GM12878 (cell line): ENCODE measurements around the gene SMARCAD1. TPM values are rescaled to one million over a fixed set of nuclear protein-coding genes. Genes with fewer than 3 reads are reported as not detected.

ENCODE experiments used
- ATAC-seq: fragments of 200-7000 bp; cut with Tn5 transposase; 3 replicates; pipeline ENCODE4 v1.9.1; 2020; ENCODE audit warnings: mild to moderate bottlenecking, moderate library complexity
- BruUV-seq: library from RNA; stranded (reverse); fragments of 400-500 nt; replicated peaks from 2 replicates; lab custom pipeline; 2021; lab: Mats Ljungman, UMichigan
- CTCF ChIA-PET: fragments of 300-600 bp; sonication (Branson Sonifier 250); formaldehyde crosslinking; extraction: SDS; loops from one replicate; lab custom pipeline; 2021; ENCODE audit warnings: inconsistent platforms; lab: Yijun Ruan, JAX
- POLR2A ChIA-PET: fragments of 350-600 bp; formaldehyde crosslinking; extraction: SDS; loops from one replicate; lab custom pipeline; 2021; ENCODE audit warnings: inconsistent platforms; lab: Charles Lee
- RAD21 ChIA-PET: fragments of 300-600 bp; sonication (Branson Sonifier 250); formaldehyde crosslinking; loops from one replicate; lab custom pipeline; 2023; ENCODE audit warnings: antibody characterized with exemption; ENCODE audit not compliant: unreplicated experiment; lab: Charles Lee
- SMC1A ChIA-PET: fragments of 300-600 bp; sonication (Branson Sonifier 250); formaldehyde crosslinking; loops from one replicate; lab custom pipeline; 2023; ENCODE audit not compliant: unreplicated experiment, uncharacterized antibody; lab: Charles Lee
- DNase-seq: peaks from one replicate; pipeline ENCODE4 v3.0.0-alpha.2; 2011; ENCODE audit warnings: low read depth, low spot score
- FAIRE-seq: peaks from 3 replicates; lab custom pipeline; 2011; peaks lifted over from hg19 to GRCh38; lab: Jason Lieb, UNC
- H2AFZ ChIP-seq: 2 replicates; pipeline ENCODE4 v1.6.0; 2011; ENCODE audit warnings: low read depth, low read length, control low read depth; ENCODE audit not compliant: control insufficient read depth
- H3K27ac ChIP-seq: 2 replicates; pipeline ENCODE4 v1.5.1; 2011; ENCODE audit warnings: control low read depth; ENCODE audit not compliant: control insufficient read depth, insufficient read depth
- H3K27me3 ChIP-seq, 2 experiments: replicated peaks in 1 of 2; 2 replicates each; pipeline versions ENCODE4 v1.6.0 to v1.6.1; 2011; ENCODE audit warnings: low read length in 1 of 2; ENCODE audit not compliant: control insufficient read depth in 2 of 2, insufficient read depth in 2 of 2
- H3K36me3 ChIP-seq, 2 experiments: 2 replicates each; pipeline ENCODE4 v1.5.1; 2011; ENCODE audit warnings: low read length in 1 of 2; ENCODE audit not compliant: control insufficient read depth in 2 of 2, insufficient read depth in 2 of 2
- H3K4me1 ChIP-seq: 2 replicates; pipeline ENCODE4 v1.6.1; 2011; ENCODE audit warnings: mild to moderate bottlenecking, low read length, moderate library complexity, mixed read lengths; ENCODE audit not compliant: control insufficient read depth, insufficient read depth
- H3K4me2 ChIP-seq: 2 replicates; pipeline ENCODE4 v1.6.0; 2011; ENCODE audit warnings: control low read depth; ENCODE audit not compliant: control insufficient read depth, insufficient read depth
- H3K4me3 ChIP-seq: fragments of 200-600 bp; sonication (generic); 2 replicates; pipeline ENCODE4 v1.5.1; 2016
- H3K79me2 ChIP-seq: 2 replicates; pipeline ENCODE4 v1.6.0; 2011; ENCODE audit warnings: low read length; ENCODE audit not compliant: control insufficient read depth, insufficient read depth
- H3K9ac ChIP-seq: 2 replicates; pipeline ENCODE4 v1.8.0; 2011; ENCODE audit warnings: low read length, control low read depth, mixed read lengths; ENCODE audit not compliant: control insufficient read depth, insufficient read depth
- H3K9me3 ChIP-seq: replicated peaks from 3 replicates; pipeline ENCODE4 v1.5.1; 2011; ENCODE audit warnings: mild to moderate bottlenecking, low read length; ENCODE audit not compliant: control insufficient read depth, insufficient read depth
- H4K20me1 ChIP-seq: 2 replicates; pipeline ENCODE4 v1.6.0; 2011; ENCODE audit not compliant: control insufficient read depth, insufficient read depth
- CEBPB ChIP-seq, 2 experiments: fragments of 150-350 bp in 1 of 2; IDR thresholded peaks; 2 replicates each; pipeline ENCODE4 v1.6.1; 2012 to 2014; ENCODE audit warnings: low read depth in 2 of 2, low read length in 2 of 2, borderline replicate concordance in 1 of 2, inconsistent platforms in 1 of 2
- KDM1A ChIP-seq: fragments of 200-600 bp; sonication (generic); IDR thresholded peaks from 2 replicates; pipeline ENCODE4 v1.6.1; 2016; ENCODE audit warnings: borderline replicate concordance
- NFYA ChIP-seq: IDR thresholded peaks from 2 replicates; pipeline ENCODE4 v1.6.1; 2011; ENCODE audit warnings: low read depth, mild to moderate bottlenecking, low read length, improper control_type of control experiment, borderline replicate concordance
- STAT1 ChIP-seq: fragments of 450-650 bp; conservative IDR thresholded peaks from 2 replicates; pipeline ENCODE4 v1.6.1; 2014; ENCODE audit warnings: antibody characterized with exemption, mild to moderate bottlenecking
- ZBED1 ChIP-seq: IDR thresholded peaks from 2 replicates; pipeline ENCODE4 v1.6.1; 2016; ENCODE audit warnings: borderline replicate concordance
- WGBS: methylation state at CpG from one replicate; pipeline ENCODE4 v1.1.6; 2016; ENCODE audit warnings: low lambda C conversion rate; ENCODE audit not compliant: insufficient replicate concordance, insufficient coverage; ENCODE audit errors: missing lambda C conversion rate; 5-methylcytosine and 5-hydroxymethylcytosine counted together
- in situ Hi-C: fragments of 300-500 bp; cut with MboI; formaldehyde crosslinking; loops from 9 replicates; pipeline ENCODE4 v1.14.3; 2018; ENCODE audit warnings: mixed read lengths
- intact Hi-C: fragments of 100-400 bp; cut with micrococcal nuclease; formaldehyde crosslinking; loops from one replicate; pipeline ENCODE4 v1.14.2; 2022; ENCODE audit not compliant: unreplicated experiment
- polyA plus RNA-seq, 11 experiments: library from polyadenylated mRNA; depleted of rRNA in 4 of 11; unstranded in 6 of 11; stranded (reverse) in 5 of 11; fragments of >200 nt; fragmentation: Nextera tagmentation in 4 of 11; fragmentation: Illumina TruSeq in 1 of 11; extraction: Ambion mirVana in 4 of 11; extraction: Trizol in 1 of 11; gene quantifications; 1 replicate in 1 of 11; 2 replicates in 10 of 11; pipeline versions ENCODE4 v1.2.1 to v1.2.3, GENCODE V29; 2011 to 2016; ENCODE audit warnings: inconsistent platforms in 2 of 11, missing spikeins in 2 of 11, low read depth in 1 of 11
- total RNA-seq, 4 experiments: library from RNA; depleted of rRNA in 3 of 4; stranded (reverse); fragments of >200 nt in 3 of 4; fragmentation: Illumina TruSeq in 1 of 4; extraction: Trizol in 1 of 4; gene quantifications; 2 replicates each; pipeline versions ENCODE4 v1.2.1 to v1.2.3, GENCODE V29; 2013 to 2021
- TF ChIP-seq, protein P1 (sequence below), 3 experiments: IDR thresholded peaks in 2 of 3; conservative IDR thresholded peaks in 1 of 3; 2 replicates each; pipeline ENCODE4 v1.5.1; 2011; ENCODE audit warnings: low read depth in 3 of 3, low read length in 3 of 3, mild to moderate bottlenecking in 3 of 3, control low read depth in 2 of 3, moderate library complexity in 2 of 3, inconsistent platforms in 1 of 3, mixed read lengths in 1 of 3; ENCODE audit not compliant: control insufficient read depth in 2 of 3, insufficient read depth in 1 of 3; ENCODE audit errors: extremely low read depth in 1 of 3
- TF ChIP-seq, protein P2 (sequence below): IDR thresholded peaks from 2 replicates; pipeline ENCODE4 v1.6.1; 2011; ENCODE audit warnings: borderline replicate concordance, low read depth, mild to moderate bottlenecking, moderate library complexity, mixed read lengths, low read length; ENCODE audit not compliant: insufficient read depth; ENCODE audit errors: extremely low read length
- TF ChIP-seq, protein P3 (sequence below): fragments of 450-650 bp; IDR thresholded peaks from 2 replicates; pipeline ENCODE4 v1.6.1; 2017; ENCODE audit warnings: mild to moderate bottlenecking, moderate library complexity

Gene SMARCAD1
- total and polyA plus RNA-seq, 10 of the 15 experiments (the other 5 are each of a cell fraction or from before 2014, with no cell fraction given): 7.6 to 41.2 (median 27.7) TPM

DNA sequence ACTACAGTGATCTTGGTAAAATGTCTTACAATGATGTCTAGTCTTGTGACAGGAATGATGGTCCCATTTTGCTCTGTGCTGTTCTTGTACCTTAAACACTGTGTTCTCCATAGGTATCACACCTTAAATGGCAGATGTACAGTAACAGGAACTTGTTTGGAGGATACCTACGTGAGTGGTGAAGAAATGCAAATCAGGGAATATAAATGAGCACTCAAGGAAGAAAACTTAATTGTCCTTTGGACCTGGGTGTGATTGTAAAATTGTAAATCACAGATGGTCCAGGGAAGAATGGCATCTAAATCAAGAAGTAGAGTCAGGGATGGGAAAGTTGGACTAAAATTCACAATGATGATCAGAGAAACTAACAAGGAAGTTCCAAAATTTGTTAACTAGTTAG is 122.3 kb downstream of the SMARCAD1 start:
- ChIA-PET SMC1A (interaction anchor here (1.3 kb wide), 1 partner anchor 13 kb away, joined by 3 read pairs; no protein-coding TSS in a partner anchor), POLR2A (no interaction called here), CTCF (interaction anchor here (1.4 kb wide), 1 partner anchor 28 kb away, joined by 3 read pairs; no protein-coding TSS in a partner anchor), RAD21 (no interaction called here)
- Histone ChIP-seq H2AFZ (no peak overlapping the region), H3K4me2 (no peak overlapping the region), H3K4me3 (no peak overlapping the region), H3K4me1 (no peaks in the 10 kb centered on the region), H3K79me2 (no peaks in the 10 kb centered on the region), H4K20me1 (no peaks in the 10 kb centered on the region), H3K9ac (no peak overlapping the region), H3K27ac (no peak overlapping the region), H3K9me3 (peaks cover 2% of the 10 kb centered on the region; the same call in 2 of the 3 replicates), H3K27me3 (no peaks in the 10 kb centered on the region), H3K36me3 (no peaks in the 10 kb centered on the region)
- ATAC-seq: no peak
- no peak for DNase-seq
- 0% methylated on average over 1 of the region's 1 CpG for WGBS
- intact Hi-C loops: no loop called here
- in situ Hi-C loops: no loop called here
- FAIRE-seq: no peak
- no TSS peak for BruUV-seq
- TF ChIP-seq KDM1A: no peak
- no peak for TF ChIP-seq ZBED1
- no peak for TF ChIP-seq CEBPB (IDR thresholded peaks at IDR 0.05; ENCODE audit: borderline replicate concordance in 1 of 2, low read depth in 2 of 2, low read length in 2 of 2)
- no peak for TF ChIP-seq NFYA

DNA sequence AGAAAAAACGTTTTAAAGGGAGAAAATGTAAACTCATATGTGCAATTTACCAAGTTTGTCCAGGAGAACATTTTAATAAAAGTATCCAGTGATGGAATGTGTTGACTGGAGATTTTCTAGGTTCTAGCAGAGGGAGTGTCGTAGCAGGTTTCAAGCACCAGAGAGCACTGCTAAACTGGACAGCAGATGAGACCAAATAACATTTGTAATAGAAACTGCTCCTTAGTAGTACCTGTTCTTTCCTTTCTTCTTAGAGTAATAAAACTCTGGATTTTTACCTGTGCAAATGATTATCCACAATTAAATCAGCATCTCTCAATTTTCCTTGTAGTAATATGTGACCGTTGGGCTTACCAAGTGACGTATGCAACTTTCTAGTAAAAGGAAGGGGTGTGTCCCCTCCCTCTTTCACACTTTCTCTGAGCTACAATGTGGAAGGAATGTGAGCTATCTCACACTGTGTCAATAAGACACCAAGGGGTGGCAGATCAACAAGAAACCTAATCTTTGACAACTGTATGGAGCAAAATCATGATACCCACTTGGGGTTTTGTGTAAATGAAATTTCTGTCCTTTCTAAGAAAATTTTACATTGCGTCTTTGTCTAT is 125.4 kb downstream of the SMARCAD1 start:
- no peaks in the 10 kb centered on the region for H4K20me1 ChIP-seq
- H3K4me1 ChIP-seq: no peaks in the 10 kb centered on the region
- H3K27ac ChIP-seq: no peak overlapping the region
- ChIA-PET CTCF (interaction anchor here (0.8 to 1.3 kb wide), 2 partner anchors 11 to 269 kb away, joined by 3 read pairs; no protein-coding TSS in a partner anchor), POLR2A (no interaction called here), RAD21 (no interaction called here), SMC1A (no interaction called here)
- no peak overlapping the region for H2AFZ ChIP-seq
- H3K4me3 ChIP-seq: no peak overlapping the region
- H3K9me3 ChIP-seq: no peaks in the 10 kb centered on the region
- DNase-seq (no peak), FAIRE-seq (no peak), ATAC-seq (0 out of 3 replicates have a peak, but pooled peaks have one; percentile 29)
- intact Hi-C loops: loop anchor here (1.0 kb wide), 1 partner anchor 57 kb away; no protein-coding TSS in a partner anchor
- no peak overlapping the region for H3K9ac ChIP-seq
- no peaks in the 10 kb centered on the region for H3K79me2 ChIP-seq
- no peaks in the 10 kb centered on the region for H3K36me3 ChIP-seq
- H3K4me2 ChIP-seq: no peak overlapping the region
- 53% methylated on average over 5 of the region's 5 CpGs for WGBS
- in situ Hi-C loops: no loop called here
- no peaks in the 10 kb centered on the region for H3K27me3 ChIP-seq
- BruUV-seq: no TSS peak
- TF ChIP-seq, protein P1, sequence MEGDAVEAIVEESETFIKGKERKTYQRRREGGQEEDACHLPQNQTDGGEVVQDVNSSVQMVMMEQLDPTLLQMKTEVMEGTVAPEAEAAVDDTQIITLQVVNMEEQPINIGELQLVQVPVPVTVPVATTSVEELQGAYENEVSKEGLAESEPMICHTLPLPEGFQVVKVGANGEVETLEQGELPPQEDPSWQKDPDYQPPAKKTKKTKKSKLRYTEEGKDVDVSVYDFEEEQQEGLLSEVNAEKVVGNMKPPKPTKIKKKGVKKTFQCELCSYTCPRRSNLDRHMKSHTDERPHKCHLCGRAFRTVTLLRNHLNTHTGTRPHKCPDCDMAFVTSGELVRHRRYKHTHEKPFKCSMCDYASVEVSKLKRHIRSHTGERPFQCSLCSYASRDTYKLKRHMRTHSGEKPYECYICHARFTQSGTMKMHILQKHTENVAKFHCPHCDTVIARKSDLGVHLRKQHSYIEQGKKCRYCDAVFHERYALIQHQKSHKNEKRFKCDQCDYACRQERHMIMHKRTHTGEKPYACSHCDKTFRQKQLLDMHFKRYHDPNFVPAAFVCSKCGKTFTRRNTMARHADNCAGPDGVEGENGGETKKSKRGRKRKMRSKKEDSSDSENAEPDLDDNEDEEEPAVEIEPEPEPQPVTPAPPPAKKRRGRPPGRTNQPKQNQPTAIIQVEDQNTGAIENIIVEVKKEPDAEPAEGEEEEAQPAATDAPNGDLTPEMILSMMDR (IDR thresholded peaks at IDR 0.05 in 2 of 3, conservative IDR thresholded peaks at IDR 0.05 in 1 of 3; ENCODE audit: control insufficient read depth in 2 of 3, extremely low read depth in 1 of 3, insufficient read depth in 1 of 3, low read depth in 3 of 3, low read length in 3 of 3): peak in 1 of 3 experiments; percentile 14; a peak in 1 of 6 replicates
- TF ChIP-seq, protein P2, sequence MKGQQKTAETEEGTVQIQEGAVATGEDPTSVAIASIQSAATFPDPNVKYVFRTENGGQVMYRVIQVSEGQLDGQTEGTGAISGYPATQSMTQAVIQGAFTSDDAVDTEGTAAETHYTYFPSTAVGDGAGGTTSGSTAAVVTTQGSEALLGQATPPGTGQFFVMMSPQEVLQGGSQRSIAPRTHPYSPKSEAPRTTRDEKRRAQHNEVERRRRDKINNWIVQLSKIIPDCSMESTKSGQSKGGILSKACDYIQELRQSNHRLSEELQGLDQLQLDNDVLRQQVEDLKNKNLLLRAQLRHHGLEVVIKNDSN: no peak
- TF ChIP-seq ZBED1 (no peak), STAT1 (no peak)
- TF ChIP-seq, protein P3, sequence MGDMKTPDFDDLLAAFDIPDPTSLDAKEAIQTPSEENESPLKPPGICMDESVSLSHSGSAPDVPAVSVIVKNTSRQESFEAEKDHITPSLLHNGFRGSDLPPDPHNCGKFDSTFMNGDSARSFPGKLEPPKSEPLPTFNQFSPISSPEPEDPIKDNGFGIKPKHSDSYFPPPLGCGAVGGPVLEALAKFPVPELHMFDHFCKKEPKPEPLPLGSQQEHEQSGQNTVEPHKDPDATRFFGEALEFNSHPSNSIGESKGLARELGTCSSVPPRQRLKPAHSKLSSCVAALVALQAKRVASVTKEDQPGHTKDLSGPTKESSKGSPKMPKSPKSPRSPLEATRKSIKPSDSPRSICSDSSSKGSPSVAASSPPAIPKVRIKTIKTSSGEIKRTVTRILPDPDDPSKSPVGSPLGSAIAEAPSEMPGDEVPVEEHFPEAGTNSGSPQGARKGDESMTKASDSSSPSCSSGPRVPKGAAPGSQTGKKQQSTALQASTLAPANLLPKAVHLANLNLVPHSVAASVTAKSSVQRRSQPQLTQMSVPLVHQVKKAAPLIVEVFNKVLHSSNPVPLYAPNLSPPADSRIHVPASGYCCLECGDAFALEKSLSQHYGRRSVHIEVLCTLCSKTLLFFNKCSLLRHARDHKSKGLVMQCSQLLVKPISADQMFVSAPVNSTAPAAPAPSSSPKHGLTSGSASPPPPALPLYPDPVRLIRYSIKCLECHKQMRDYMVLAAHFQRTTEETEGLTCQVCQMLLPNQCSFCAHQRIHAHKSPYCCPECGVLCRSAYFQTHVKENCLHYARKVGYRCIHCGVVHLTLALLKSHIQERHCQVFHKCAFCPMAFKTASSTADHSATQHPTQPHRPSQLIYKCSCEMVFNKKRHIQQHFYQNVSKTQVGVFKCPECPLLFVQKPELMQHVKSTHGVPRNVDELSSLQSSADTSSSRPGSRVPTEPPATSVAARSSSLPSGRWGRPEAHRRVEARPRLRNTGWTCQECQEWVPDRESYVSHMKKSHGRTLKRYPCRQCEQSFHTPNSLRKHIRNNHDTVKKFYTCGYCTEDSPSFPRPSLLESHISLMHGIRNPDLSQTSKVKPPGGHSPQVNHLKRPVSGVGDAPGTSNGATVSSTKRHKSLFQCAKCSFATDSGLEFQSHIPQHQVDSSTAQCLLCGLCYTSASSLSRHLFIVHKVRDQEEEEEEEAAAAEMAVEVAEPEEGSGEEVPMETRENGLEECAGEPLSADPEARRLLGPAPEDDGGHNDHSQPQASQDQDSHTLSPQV: no peak
